Esophagus squamous epithelium (tissue), 5 donors: Measurements from ENCODE around the gene ATR. TPM values are rescaled to one million over a fixed set of nuclear protein-coding genes. Genes with fewer than 3 reads are reported as not detected.

Source experiments
- DNase-seq: peaks from one replicate; lab custom pipeline; 2025; lab: John Stamatoyannopoulos, UW
- H3K27ac ChIP-seq, 4 donors: fragments of 200-600 bp; sonication (generic); one replicate each; pipeline ENCODE4 v1.5.1; 2016 to 2019; ENCODE audit warnings: mild to moderate bottlenecking in 1 of 4
- H3K27me3 ChIP-seq, 4 donors: fragments of 200-600 bp; sonication (generic); 1 replicate in 3 of 4; 2 replicates in 1 of 4; pipeline versions ENCODE4 v1.5.1 to v1.6.0; 2017 to 2021; ENCODE audit warnings: antibody characterized with exemption in 1 of 4
- H3K36me3 ChIP-seq, 3 donors: fragments of 200-600 bp; sonication (generic); one replicate each; pipeline ENCODE4 v1.5.1; 2016 to 2019
- H3K4me1 ChIP-seq, 3 donors: fragments of 200-600 bp; sonication (generic); one replicate each; pipeline ENCODE4 v1.5.1; 2017 to 2019
- H3K4me3 ChIP-seq, 4 donors: fragments of 200-600 bp; sonication (generic); 1 replicate in 3 of 4; 2 replicates in 1 of 4; pipeline ENCODE4 v1.5.1; 2016 to 2019; ENCODE audit warnings: mild to moderate bottlenecking in 2 of 4, moderate library complexity in 1 of 4
- H3K9me3 ChIP-seq, 3 donors: fragments of 200-600 bp; sonication (generic); one replicate each; pipeline ENCODE4 v1.5.1; 2016 to 2019
- CTCF ChIP-seq, 6 experiments: fragments of 450-650 bp in 4 of 6; fragments of 200-600 bp in 2 of 6; sonication (generic) in 2 of 6; IDR thresholded peaks; one replicate each; pipeline ENCODE4 v1.5.1; 2016 to 2019; ENCODE audit warnings: antibody characterized with exemption in 6 of 6, mild to moderate bottlenecking in 4 of 6, moderate library complexity in 4 of 6
- POLR2A ChIP-seq, 4 donors: fragments of 450-650 bp; IDR thresholded peaks; one replicate each; pipeline ENCODE4 v1.6.1; 2017; ENCODE audit warnings: antibody characterized with exemption in 4 of 4, mild to moderate bottlenecking in 4 of 4, moderate library complexity in 3 of 4
- WGBS, 2 donors: methylation state at CpG; one replicate each; pipeline ENCODE4 v1.1.5; 2018; 5-methylcytosine and 5-hydroxymethylcytosine counted together
- intact Hi-C: fragments of 100-400 bp; cut with DNase I; formaldehyde crosslinking; loops from one replicate; pipeline ENCODE4 v1.15.0; 2022
- total RNA-seq, 4 donors: library from RNA; depleted of rRNA; stranded (reverse); fragments of >200 nt; gene quantifications; one replicate each; pipeline ENCODE4 v1.1.0, GENCODE V29; 2016
- donor health status: DM: yes; HTN: yes; CAD: no.

The ATR gene
- total RNA-seq, 4 donors from 2014 or later: 18.3 to 28.4 (median 19.9) TPM

DNA sequence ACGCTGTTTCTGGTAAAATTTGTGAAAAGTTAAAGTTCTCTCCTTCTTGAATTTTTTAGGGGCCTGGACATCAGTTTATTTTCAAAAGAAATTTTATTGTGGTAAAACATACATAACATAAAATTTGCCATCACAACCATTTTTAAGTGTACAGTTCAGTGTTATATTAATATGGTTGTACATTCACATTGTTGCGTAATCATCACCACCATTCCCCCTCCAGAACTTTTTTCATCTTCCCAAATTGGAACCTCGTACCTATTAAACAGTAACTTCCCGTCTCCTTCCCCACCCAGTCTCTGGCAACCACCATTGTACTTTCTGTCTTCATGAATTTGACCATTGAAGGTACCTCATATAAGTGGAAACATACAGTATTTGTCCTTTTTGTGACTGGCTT, 107.7 kb downstream of the ATR start:
- H3K36me3 ChIP-seq: peaks cover 0 to 1% (median 0%) of the 10 kb centered on the region in 3 donors
- H3K4me1 ChIP-seq: no peaks in the 10 kb centered on the region
- no peak overlapping the region for H3K27ac ChIP-seq
- no peak for TF ChIP-seq POLR2A (IDR thresholded peaks at IDR 0.05)
- no peak for TF ChIP-seq CTCF (IDR thresholded peaks at IDR 0.05)
- intact Hi-C loops: no loop called here
- no peaks in the 10 kb centered on the region for H3K27me3 ChIP-seq
- DNase-seq: no peak
- WGBS, 2 donors: 88 to 94% methylated on average over 4 of the region's 4 CpGs
- H3K9me3 ChIP-seq: no peaks in the 10 kb centered on the region
- H3K4me3 ChIP-seq: no peak overlapping the region

DNA sequence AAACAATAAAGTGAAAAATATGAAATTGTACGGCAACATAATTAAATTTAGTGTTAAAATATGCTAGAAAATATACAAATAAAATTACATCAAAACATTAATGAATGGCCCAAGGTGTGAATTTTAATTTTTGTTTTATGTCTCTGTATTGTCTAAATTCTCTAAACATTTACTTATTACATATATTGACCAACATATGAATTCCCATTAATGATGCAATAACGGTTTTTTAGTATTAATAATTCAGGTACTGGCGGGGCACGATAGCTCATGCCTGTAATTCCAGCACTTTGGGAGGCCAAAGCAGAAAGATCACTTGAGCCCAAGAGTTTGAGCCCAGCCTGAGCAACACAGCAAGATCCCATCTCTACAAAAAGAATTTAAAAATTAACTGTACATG, 110.1 kb downstream of the ATR start:
- no peak overlapping the region for H3K4me3 ChIP-seq
- H3K9me3 ChIP-seq: no peaks in the 10 kb centered on the region
- H3K27ac ChIP-seq: no peak overlapping the region
- H3K4me1 ChIP-seq: no peaks in the 10 kb centered on the region
- peaks cover 0 to 20% (median 0%) of the 10 kb centered on the region in 3 donors for H3K36me3 ChIP-seq
- H3K27me3 ChIP-seq: no peaks in the 10 kb centered on the region
- 94 to 98% methylated on average over 4 of the region's 4 CpGs for WGBS, 2 donors
- no peak for TF ChIP-seq POLR2A (IDR thresholded peaks at IDR 0.05)
- no peak for TF ChIP-seq CTCF (IDR thresholded peaks at IDR 0.05)
- intact Hi-C loops: no loop called here
- no peak for DNase-seq

- TF ChIP-seq POLR2A (IDR thresholded peaks at IDR 0.05) (no peak), CTCF (IDR thresholded peaks at IDR 0.05) (no peak)
- Histone ChIP-seq H3K4me1 (no peaks in the 10 kb centered on the region), H3K4me3 (no peak overlapping the region), H3K27ac (no peak overlapping the region), H3K36me3 (peaks cover 0 to 23% (median 0%) of the 10 kb centered on the region in 3 donors), H3K9me3 (no peaks in the 10 kb centered on the region), H3K27me3 (no peaks in the 10 kb centered on the region)
- 92 to 93% methylated on average over 3 of the region's 3 CpGs for WGBS, 2 donors
- DNase-seq: no peak
- intact Hi-C loops: no loop called here
Measured at GRCh38 chr3:142467768-142468167, 110.8 kb downstream of the ATR start.

GRCh38 chr3:142460689-142461088, 117.8 kb downstream of the ATR start:
- peaks cover 0 to 84% (median 10%) of the 10 kb centered on the region in 3 donors for H3K36me3 ChIP-seq
- H3K27ac ChIP-seq: no peak overlapping the region
- no peaks in the 10 kb centered on the region for H3K9me3 ChIP-seq
- H3K27me3 ChIP-seq: no peaks in the 10 kb centered on the region
- intact Hi-C loops: no loop called here
- DNase-seq: no peak
- no peak overlapping the region for H3K4me3 ChIP-seq
- WGBS, 2 donors: 82 to 93% methylated on average over 3 of the region's 3 CpGs
- H3K4me1 ChIP-seq: no peaks in the 10 kb centered on the region
- no peak for TF ChIP-seq POLR2A (IDR thresholded peaks at IDR 0.05)
- no peak for TF ChIP-seq CTCF (IDR thresholded peaks at IDR 0.05)

DNA sequence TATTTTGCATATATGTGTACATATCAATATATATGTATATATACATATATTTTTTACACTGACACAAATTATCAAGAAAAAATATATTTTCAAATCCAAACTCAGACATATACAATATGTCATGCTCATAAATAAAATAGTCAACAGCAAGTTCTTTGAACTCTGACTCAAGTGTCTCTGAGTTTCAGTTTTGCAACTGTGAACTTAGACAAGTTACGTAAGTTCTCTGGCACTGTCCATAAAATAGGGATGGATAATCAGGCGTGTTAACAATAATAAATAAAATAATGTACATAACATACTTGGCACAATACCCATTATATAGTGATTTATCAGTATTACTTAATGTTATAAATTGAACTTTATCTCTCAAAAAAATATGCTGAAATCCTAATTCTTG, 118.6 kb downstream of the ATR start:
- DNase-seq: no peak
- Histone ChIP-seq H3K27ac (no peak overlapping the region), H3K4me3 (no peak overlapping the region), H3K4me1 (no peaks in the 10 kb centered on the region), H3K9me3 (no peaks in the 10 kb centered on the region), H3K36me3 (peaks cover 0 to 78% (median 10%) of the 10 kb centered on the region in 3 donors), H3K27me3 (no peaks in the 10 kb centered on the region)
- WGBS, 2 donors: 70 to 76% methylated on average over 2 of the region's 2 CpGs
- intact Hi-C loops: no loop called here
- no peak for TF ChIP-seq POLR2A (IDR thresholded peaks at IDR 0.05)

- Histone ChIP-seq H3K36me3 (peaks cover 0 to 70% (median 10%) of the 10 kb centered on the region in 3 donors), H3K4me1 (no peaks in the 10 kb centered on the region), H3K27ac (no peak overlapping the region), H3K4me3 (no peak overlapping the region), H3K9me3 (no peaks in the 10 kb centered on the region), H3K27me3 (no peaks in the 10 kb centered on the region)
- 91 to 94% methylated on average over 3 of the region's 3 CpGs for WGBS, 2 donors
- no peak for DNase-seq
- TF ChIP-seq POLR2A (IDR thresholded peaks at IDR 0.05) (no peak), CTCF (IDR thresholded peaks at IDR 0.05) (no peak)
- intact Hi-C loops: no loop called here
Measured at GRCh38 chr3:142459096-142459495, 119.4 kb downstream of the ATR start.
